C4-2B (cell line): ENCODE data around the gene FAM72B.
"Not testable (repeated sequence)": the region's sequence is repeated elsewhere in the genome, so short reads cannot be mapped to it uniquely, and the experiment has no call there.

Source experiments
- H3K27ac ChIP-seq: fragments of 450-650 bp; 2 replicates; pipeline ENCODE4 v1.5.1; 2017

The FAM72B gene

DNA sequence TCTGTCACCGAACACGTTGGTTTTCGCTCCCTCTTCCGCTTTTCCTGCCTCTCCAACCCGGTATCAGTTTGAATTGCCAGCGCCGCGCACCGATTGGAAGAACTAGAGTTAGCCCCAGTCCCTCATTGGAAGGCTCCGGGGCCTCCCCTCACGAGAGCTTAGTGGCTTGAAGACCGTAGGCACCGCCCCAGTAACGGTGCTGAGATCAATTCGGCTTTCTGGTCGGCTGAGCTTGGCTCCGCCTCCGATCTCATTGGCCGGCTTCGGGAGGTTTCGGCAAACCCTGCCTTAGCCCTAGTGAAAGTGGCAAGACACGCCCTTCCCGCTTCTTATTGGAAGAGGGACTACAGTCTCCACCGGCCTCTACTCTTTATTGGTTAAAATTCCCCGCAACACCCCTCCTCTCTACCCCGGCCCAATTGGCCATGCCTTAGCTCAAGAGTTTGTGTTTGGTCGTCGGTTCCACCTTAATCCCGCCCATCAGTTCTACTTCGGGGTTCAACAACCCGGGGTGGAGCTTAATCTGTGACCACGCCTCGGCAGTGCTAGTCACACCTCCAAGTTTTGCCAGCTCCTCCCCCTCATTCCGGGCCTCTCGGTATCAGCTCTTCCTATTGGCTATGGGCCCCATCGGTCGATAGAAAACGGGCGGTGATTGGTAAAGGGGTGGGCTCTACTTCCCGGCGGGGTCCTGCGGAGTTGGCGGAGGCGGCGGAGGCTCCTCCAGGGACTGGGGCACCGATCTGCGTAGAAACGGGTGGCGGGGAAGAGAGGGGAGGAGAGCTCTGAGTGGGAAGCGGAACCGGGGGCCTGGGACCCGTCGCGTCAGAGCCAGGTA, at the start of gene FAM72B, which contains the start of gene SRGAP2C:
Gene FAM72B (minus strand): TSS at position 51 of the 838 bp plus-strand sequence. CDS start 851 bp downstream, outside the sequence.
Gene SRGAP2C (plus strand): TSS at position 686 of the 838 bp plus-strand sequence. CDS start 2,472 bp downstream, outside the sequence.
- peak within 1 kb of the TSS; percentile 50 for H3K27ac ChIP-seq

DNA sequence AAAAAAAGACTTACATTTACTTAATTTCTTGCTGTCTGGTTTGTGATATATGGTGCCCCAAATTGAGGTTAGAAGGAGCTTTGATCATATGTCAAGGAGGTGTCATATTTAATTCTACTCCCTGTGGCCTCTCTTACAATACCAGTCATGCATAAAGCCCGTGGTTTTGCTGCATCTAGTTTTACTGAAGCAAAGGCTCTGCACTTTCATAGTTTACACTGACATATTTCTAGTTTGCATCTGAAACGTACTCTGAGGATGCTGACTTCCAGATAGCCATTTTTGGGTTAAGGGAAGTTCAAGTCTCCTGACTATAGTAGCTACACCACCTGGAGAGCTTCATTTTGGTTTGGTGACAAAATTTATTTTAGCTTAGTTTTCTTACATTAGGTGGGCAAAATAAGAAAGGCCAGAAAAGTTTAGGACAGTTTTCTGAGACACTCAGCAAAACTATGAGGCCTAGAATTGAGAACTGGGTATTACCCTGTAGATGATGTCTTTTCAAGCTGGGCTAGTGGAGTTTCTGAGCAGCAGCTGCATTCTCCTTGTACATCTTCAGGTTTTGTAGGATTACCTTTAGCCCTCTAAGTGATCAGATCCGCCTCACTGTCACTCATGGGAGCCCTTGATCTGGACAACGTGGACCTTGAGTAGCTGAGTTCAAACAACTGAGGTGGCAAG, 48.4 kb upstream of the FAM72B start:
- H3K27ac ChIP-seq = not testable (repeated sequence)

DNA sequence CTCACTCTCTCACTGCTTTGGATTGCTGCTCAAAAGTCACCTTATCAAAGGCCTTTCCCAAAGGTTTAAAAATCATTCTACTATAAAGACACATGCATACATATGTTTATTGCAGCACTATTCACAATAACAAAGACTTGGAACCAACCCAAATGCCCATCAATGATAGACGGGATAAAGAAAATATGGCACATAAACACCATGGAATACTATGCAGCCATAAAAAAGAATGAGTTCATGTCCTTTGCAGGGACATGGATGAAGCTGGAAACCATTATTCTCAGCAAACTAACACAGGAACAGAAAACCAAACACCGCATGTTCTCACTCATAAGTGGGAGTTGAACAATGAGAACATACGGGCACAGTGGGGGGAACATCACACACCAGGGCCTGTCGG, 46.5 kb upstream of the FAM72B start:
- not testable (repeated sequence) for H3K27ac ChIP-seq

GRCh38 chr1:121227544-121228330, 43.6 kb upstream of the FAM72B start:
- H3K27ac ChIP-seq = not testable (repeated sequence)

DNA sequence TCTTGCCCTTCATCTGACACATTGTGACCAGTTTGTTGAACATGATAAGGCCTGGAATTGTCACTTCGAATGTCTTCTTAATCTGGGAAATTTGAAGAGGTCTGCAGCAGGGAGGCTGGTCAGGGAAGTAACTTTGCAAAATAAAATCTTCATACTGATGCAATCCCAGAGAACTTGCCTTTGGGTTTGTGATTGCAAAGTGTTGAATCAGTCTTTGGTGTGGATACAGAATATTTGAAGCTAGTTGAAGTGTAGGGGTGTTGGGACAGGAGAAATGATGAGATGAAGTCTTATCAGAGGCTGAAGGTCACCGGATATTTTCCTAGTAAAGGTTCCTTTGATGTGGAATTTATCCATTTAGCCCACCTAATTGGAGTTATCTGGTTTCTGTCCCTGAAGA, 42.8 kb upstream of the FAM72B start:
- not testable (repeated sequence) for H3K27ac ChIP-seq

DNA sequence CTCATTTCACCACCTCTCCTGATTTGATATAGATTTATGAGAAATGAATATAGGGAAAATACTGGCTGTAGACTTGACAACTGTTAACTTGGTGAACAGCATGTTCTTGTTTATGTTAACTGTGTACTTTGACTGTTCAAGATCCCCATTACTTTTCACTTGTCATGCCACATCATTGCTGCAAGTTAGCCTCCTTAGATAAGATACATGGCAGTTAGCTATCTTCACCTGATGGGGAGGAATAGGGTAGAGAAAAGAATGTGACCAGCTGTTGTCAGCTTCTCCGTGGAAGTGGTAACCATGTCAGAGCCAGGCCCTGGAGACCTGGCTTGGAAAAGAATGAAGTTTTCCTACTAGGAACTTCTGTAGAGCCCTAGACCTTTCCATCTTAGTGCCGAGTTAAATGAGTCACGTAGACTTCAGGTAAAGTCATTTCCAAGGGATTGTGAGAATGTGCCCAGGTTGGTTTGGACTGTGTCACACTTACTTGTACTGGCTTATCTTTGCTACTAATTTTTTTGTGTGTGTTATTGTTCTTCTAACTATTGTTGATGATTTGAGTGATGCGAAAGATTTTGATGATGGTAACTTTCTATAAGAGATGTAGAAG, 42.3 kb upstream of the FAM72B start:
- not testable (repeated sequence) for H3K27ac ChIP-seq

GRCh38 chr1:121224714-121225113, 40.6 kb upstream of the FAM72B start:
- H3K27ac ChIP-seq = not testable (repeated sequence)

GRCh38 chr1:121221770-121222169, 37.6 kb upstream of the FAM72B start:
- H3K27ac ChIP-seq = not testable (repeated sequence)

DNA sequence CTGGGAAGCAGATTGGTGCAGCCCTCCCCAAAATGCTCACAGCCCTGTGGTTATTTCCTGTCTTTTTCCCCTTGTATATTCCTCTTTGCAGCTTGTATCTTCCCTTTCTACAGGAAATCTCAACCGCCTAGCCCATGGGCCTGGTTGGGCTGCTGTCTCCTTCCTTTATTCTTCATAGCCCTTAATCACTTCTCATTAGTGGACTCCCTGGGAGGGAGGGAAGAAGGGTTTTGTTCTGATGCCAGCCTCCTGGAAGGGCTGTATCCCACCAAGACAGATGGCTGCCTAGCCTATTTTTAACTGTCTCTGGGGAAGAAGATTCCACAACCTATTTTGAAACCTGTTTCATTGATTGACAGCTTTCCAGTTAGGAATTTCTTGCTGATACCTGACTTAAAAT, 32.5 kb upstream of the FAM72B start:
- H3K27ac ChIP-seq = not testable (repeated sequence)

DNA sequence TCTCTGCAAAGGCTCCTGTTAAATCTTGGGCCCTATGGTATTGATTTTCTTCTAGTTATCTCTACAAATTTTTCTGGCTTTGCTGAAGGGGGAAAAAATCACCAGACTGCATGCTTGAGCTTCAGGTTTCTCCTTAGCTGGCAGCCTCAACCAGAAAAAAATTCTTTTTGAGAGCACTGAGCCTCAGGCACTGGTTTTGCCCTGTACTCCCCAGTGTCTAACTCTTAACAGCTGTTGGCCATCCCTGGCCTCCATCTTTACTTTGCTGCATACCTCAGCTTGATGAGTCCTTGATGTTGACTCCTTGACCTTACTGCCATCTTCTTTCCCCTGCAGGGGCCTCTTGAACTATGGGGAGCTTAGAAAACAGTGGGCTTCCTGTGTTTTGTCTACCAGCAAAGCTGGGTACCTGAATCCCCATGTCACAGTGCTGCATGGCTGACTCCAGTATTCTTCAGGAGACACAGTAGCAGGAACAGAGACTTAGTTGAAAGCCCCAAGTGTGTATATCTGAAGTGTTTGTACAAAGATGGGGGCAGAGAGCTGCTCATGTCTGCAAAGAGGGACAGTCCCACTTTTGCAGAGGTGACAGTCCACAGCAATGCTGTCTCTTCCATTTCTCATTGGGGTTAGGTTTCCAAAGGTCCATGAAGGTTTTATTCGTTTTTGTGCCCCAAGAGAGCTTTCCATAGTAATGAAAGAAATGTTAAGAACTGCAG, 31.7 kb upstream of the FAM72B start:
- H3K27ac ChIP-seq = not testable (repeated sequence)

- H3K27ac ChIP-seq = not testable (repeated sequence)
Measured at GRCh38 chr1:121214544-121215156, 30.5 kb upstream of the FAM72B start.

DNA sequence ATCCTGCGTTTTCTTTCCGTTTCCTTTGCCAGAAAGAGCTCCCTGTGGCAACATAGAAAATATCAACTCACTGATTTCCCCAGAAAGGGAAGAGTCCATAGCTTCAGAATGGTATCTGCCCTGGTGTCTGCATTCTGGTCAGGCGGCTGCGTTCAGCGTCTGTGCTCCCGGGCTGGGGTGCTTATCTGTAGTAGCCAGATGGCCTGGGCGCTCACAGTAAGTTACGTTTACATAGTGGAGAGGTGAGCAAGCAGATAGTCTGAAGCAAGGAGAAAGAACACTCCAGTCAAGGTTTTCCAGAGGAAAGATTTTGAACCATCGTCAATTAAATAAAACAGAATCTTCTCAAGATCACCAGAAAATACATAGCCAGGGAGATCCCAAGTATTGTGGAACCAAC, 29.4 kb upstream of the FAM72B start:
- H3K27ac ChIP-seq = not testable (repeated sequence)

DNA sequence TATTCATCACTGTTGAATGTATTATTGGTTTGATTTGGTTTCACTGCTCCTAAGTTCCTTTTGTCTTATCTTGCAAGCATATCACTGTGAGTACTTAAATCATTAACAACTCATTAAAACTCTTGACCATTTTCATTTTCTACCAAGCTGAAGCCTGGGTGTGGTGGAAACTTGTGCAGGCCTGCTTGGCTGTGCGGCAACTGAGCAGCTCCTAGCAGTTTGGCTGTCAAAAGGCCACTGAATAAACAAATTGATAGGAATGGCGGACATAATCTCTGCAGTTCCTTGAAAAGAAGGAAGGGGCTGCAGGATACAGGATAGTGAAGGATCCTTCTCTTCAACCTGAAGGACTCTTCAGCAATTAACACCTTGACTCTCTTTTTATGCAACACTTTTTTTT, 26.6 kb upstream of the FAM72B start:
- not testable (repeated sequence) for H3K27ac ChIP-seq

GRCh38 chr1:121208375-121208774, 24.2 kb upstream of the FAM72B start:
- not testable (repeated sequence) for H3K27ac ChIP-seq

- not testable (repeated sequence) for H3K27ac ChIP-seq
Measured at GRCh38 chr1:121207328-121207727, 23.2 kb upstream of the FAM72B start.

DNA sequence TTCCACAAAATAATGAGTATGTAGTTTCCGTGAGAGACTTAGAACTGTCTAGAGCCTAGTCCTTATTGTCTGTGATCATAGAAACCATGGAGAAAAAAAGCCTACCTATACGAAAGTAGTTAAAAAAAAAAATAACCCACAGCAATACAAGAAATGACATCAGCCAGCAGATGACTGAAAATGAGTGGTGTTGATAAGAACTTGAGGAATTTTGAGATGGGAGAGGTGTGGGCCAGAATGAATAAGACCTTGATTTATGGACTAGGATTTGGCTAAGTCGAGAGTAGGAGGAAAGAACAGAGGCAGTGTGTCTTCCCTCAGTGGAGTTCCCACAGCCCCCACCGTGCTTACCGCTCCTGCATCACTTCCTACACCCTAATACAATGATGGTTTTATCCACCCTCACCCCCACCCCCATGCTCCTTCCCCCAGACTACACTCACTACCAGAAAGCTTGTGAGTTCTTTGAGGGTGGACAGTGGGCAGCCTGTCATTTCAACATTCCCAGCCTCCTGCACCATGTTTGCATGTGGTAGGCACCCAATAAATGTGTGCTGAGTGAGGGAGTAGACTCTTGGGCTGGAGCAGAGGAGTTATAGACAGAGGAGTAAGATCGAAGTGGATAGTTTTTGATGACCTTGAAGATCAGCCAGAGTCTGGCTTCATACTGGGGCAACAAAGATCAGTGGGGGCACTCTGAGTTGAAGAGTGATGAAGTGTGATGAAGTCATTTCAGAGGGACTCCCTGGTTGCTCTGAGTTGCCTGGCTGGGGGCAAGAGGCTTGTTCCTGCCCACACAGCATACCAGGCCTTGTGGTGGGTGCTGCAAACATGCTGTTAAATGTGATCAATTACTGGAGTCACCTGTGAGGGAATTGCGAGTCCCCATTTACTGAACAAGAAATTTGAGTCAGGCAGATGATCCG, 21.9 kb upstream of the FAM72B start:
- not testable (repeated sequence) for H3K27ac ChIP-seq

DNA sequence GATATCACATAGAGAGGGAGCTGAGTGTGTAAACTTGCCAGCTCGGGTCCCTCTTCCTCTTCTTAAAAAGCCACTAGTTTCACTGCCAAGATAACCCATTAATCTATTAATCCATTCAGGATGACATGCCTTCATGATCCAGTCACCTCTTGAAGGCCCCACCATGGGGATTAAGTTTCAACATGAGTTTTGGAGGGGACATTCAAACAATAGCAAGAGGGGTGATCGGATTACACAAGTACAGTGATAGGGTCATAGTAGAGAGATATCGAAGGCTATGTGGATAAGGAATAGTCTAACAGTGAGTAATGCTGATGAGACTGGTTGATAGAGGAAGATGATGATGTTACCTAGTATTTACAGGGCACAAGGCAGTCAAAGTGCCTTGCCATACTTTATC, 18.8 kb upstream of the FAM72B start:
- not testable (repeated sequence) for H3K27ac ChIP-seq

DNA sequence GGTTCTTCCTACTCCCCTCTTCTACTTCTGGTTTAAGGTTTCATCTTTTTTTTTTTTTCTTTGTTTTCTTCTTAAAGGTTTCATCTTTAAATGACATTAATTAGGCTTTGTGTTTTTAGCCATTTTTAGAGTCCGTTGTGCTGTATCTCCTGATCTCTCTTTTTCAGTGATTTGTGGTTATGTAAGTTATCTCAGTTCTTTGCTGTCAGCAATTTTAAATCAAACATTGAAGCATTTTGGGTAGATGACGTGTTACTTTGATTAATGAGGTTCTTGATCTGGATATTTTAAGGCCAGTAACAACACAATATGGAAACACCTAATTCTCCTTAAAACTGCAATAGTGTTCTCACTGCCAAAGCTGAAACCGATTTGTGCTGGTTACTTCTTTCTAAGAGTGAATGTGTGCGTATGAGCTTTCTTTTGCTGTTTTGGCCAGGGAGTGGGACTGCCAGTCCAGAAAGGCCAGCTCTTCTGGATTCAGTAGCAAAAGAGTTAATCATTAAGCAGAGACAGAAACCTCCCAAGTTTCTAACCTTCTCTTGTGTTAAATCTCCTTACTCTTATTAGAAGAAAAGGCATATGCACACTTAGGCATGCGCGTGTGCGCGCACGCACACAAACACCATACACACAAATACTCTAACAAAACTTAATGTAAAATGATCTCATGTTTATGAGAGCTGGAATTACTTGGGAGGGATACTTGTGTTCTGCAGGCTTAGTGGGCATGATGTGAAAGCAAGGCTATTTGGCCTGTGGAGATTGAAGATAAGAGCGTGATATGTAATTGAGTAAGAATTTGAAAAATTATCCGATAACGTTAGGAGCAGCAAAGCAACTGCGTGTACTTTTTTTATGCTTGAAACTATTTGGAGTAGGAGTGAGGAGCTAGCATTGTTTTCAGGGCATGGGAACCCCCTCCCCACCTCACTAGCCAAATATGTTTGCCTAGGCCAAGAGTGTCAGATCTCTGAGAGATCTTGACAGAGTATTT, 17.1 kb upstream of the FAM72B start:
- H3K27ac ChIP-seq = not testable (repeated sequence)
